ENCODE results near the gene CLEC4G. TPM values are rescaled to one million over a fixed set of nuclear protein-coding genes. Genes with fewer than 3 reads are reported as not detected.
A peak's percentile ranks its signal among the peaks of the same experiment; 100 is the strongest.

The CLEC4G gene
- total and polyA plus RNA-seq, 2 of the 13 experiments (the other 11 are each of a cell fraction or from before 2014, with no cell fraction given), result not detected

DNA sequence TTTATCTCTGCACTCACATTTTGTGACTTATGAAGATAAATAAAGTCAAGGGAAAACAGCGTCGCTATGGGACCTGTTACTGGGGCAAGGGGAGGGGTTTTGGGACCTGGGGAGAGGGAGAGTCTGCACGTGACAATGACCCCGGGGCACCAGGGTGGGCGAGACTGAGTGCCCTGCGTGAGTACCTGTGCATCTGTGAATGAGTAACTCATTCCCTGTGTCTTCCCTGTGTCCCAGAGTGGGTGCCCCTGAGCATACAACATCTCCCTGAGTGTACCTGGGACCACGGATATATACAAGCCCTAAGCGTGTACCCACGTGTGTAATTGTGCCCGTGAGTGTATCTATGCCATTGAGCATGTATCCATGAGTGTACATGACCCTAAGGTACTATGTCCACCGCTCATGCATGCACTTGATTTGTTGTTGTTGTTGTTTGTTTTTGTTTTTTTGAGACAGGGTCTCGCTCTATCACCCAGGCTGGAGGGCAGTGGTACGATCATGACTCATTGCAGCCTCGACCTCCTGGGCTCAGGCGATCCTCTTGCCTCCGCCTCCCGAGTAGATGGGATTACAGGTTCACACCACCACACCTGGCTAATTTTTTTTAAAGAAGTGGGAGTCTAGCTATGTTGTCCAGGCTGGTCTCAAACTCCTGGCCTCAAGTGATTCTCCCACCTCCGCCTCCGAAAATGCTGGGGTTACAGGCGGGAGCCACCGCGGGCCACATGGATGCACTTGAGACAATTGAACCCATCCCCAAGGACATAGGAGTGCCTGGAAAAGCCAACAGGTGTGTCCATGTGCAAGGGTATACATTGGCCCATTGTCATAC is 51.9 kb downstream of the CLEC4G start:
- peaks cover 5% of the 10 kb centered on the region for H3K79me2 ChIP-seq (ENCODE audit: insufficient read depth, low read length)
- H3K4me3 ChIP-seq (replicated peaks in 1 of 3; ENCODE audit: insufficient read depth in 1 of 3, low read depth in 2 of 3, low read length in 3 of 3), result peak overlapping the region; percentile 85 to 99 (median 97); a peak in 5 of 6 replicates
- peaks cover 36% of the 10 kb centered on the region for H3K4me1 ChIP-seq (ENCODE audit: insufficient read depth, low read length)
- DNase-seq (ENCODE audit: low spot score) (no peak), ATAC-seq (no peak), FAIRE-seq (no peak)
- no TSS peak for BruUV-seq (replicated peaks)
- in situ Hi-C loops (cut with HindIII; ENCODE audit: extremely low pct_ligation_motif_present, low pct_unique_long_range_greater_than_20kb) (loop anchor here (5.0 to 10.0 kb wide), 2 partner anchors 115 to 118 kb away; no protein-coding TSS in a partner anchor), intact Hi-C loops (cut with micrococcal nuclease; ENCODE audit: unreplicated experiment) (loop anchor here (2.0 kb wide), 1 partner anchor 119 kb away; no protein-coding TSS in a partner anchor)
- no peaks in the 10 kb centered on the region for H4K20me1 ChIP-seq (ENCODE audit: insufficient read depth, low read length)
- H3K4me2 ChIP-seq (ENCODE audit: low read depth, low read length), result peak overlapping the region; percentile 92
- no peaks in the 10 kb centered on the region for H3K9me3 ChIP-seq (ENCODE audit: low read length)
- H3K27me3 ChIP-seq (ENCODE audit: control insufficient read depth in 1 of 2, insufficient read depth in 2 of 2, low read length in 2 of 2), result peaks cover 3 to 20% of the 10 kb centered on the region in 2 experiments; a peak in 2 of 5 replicates
- no peak overlapping the region for H2AFZ ChIP-seq (ENCODE audit: low read length)
- ChIA-PET POLR2A (interaction anchor here (0.7 to 1.2 kb wide), 2 partner anchors 43 to 112 kb away, joined by 4 read pairs; no protein-coding TSS in a partner anchor), CTCF (ENCODE audit: low intra/inter-chr PET ratio, low total read pairs) (interaction anchor here (2.8 to 3.1 kb wide), 2 partner anchors 28 to 111 kb away, joined by 13 to 34 read pairs; no protein-coding TSS in a partner anchor)
- peak; percentile 53; the same call in 1 of the 2 replicates for TF ChIP-seq ZNF460 (CRISPR knock-in tag; IDR thresholded peaks at IDR 0.05; ENCODE audit: borderline replicate concordance)
- TF ChIP-seq, protein P1, sequence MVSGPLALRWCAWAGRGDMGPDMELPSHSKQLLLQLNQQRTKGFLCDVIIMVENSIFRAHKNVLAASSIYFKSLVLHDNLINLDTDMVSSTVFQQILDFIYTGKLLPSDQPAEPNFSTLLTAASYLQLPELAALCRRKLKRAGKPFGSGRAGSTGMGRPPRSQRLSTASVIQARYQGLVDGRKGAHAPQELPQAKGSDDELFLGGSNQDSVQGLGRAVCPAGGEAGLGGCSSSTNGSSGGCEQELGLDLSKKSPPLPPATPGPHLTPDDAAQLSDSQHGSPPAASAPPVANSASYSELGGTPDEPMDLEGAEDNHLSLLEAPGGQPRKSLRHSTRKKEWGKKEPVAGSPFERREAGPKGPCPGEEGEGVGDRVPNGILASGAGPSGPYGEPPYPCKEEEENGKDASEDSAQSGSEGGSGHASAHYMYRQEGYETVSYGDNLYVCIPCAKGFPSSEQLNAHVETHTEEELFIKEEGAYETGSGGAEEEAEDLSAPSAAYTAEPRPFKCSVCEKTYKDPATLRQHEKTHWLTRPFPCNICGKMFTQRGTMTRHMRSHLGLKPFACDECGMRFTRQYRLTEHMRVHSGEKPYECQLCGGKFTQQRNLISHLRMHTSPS (CRISPR knock-in tag; IDR thresholded peaks at IDR 0.05; ENCODE audit: low read depth), result 0 out of 2 replicates have a peak, but pooled peaks have one; percentile 5
- peak; percentile 79; the same call in 1 of the 2 replicates for TF ChIP-seq MTF2 (CRISPR knock-in tag; IDR thresholded peaks at IDR 0.05; ENCODE audit: borderline replicate concordance)
- TF ChIP-seq FOSL2 (CRISPR knock-in tag; IDR thresholded peaks at IDR 0.05), result 0 out of 2 replicates have a peak, but pooled peaks have one; percentile 3
- TF ChIP-seq ZNF510 (CRISPR knock-in tag; IDR thresholded peaks at IDR 0.05; ENCODE audit: low read depth), result no peak
- TF ChIP-seq, protein P2, sequence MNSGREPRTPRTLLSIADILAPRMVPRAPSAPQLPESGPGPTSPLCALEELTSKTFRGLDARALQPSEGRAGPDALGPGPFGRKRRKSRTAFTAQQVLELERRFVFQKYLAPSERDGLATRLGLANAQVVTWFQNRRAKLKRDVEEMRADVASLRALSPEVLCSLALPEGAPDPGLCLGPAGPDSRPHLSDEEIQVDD (CRISPR knock-in tag; IDR thresholded peaks at IDR 0.05; ENCODE audit: borderline replicate concordance), result no peak
- no peak for TF ChIP-seq DNMT1 (CRISPR knock-in tag; IDR thresholded peaks at IDR 0.05)
- no peak for TF ChIP-seq RFX3 (CRISPR knock-in tag; IDR thresholded peaks at IDR 0.05)
- TF ChIP-seq RBAK (CRISPR knock-in tag; IDR thresholded peaks at IDR 0.05), result no peak
- TF ChIP-seq, protein P3, sequence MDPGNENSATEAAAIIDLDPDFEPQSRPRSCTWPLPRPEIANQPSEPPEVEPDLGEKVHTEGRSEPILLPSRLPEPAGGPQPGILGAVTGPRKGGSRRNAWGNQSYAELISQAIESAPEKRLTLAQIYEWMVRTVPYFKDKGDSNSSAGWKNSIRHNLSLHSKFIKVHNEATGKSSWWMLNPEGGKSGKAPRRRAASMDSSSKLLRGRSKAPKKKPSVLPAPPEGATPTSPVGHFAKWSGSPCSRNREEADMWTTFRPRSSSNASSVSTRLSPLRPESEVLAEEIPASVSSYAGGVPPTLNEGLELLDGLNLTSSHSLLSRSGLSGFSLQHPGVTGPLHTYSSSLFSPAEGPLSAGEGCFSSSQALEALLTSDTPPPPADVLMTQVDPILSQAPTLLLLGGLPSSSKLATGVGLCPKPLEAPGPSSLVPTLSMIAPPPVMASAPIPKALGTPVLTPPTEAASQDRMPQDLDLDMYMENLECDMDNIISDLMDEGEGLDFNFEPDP (CRISPR knock-in tag; conservative IDR thresholded peaks at IDR 0.05), result 0 out of 2 replicates have a peak, but pooled peaks have one; percentile 21
- 0 out of 5 replicates have a peak, but pooled peaks cover 0 to 2% of the 10 kb centered on the region in 2 experiments for H3K36me3 ChIP-seq (replicated peaks in 1 of 2; ENCODE audit: control insufficient read depth in 1 of 2, insufficient read depth in 2 of 2, low read length in 2 of 2)
- WGBS (ENCODE audit: low lambda C conversion rate), result 8% methylated on average over 21 of the region's 22 CpGs
- peak overlapping the region; percentile 24; the same call in 1 of the 2 replicates for H3K9ac ChIP-seq (ENCODE audit: insufficient read depth, low read depth, low read length)
- H3K27ac ChIP-seq (ENCODE audit: extremely low read length, insufficient read depth, low read length), result no peak overlapping the region
